ENCODE results near the gene CDCA7. TPM values are rescaled to one million over a fixed set of nuclear protein-coding genes. Genes with fewer than 3 reads are reported as not detected.

CDCA7 gene
- total RNA-seq, 4 donors from 2014 or later, result 0.51 to 31.0 (median 4.6) TPM

GRCh38 chr2:173358616-173359015 is 3.9 kb downstream of the CDCA7 start:
- Histone ChIP-seq H3K27ac (no peak overlapping the region), H3K27me3 (peaks cover 2 to 4% of the 10 kb centered on the region in 2 donors), H3K4me3 (no peak overlapping the region), H3K4me1 (peaks cover 0 to 7% of the 10 kb centered on the region in 2 donors), H3K9me3 (no peaks in the 10 kb centered on the region), H3K36me3 (no peaks in the 10 kb centered on the region)
- TF ChIP-seq CTCF (IDR thresholded peaks at IDR 0.05) (no peak), POLR2A (IDR thresholded peaks at IDR 0.05) (no peak)
- intact Hi-C loops (cut with DNase I; ENCODE audit: low total_unique reads), result no loop called here
- no peak for DNase-seq

GRCh38 chr2:173359231-173359630 is 4.6 kb downstream of the CDCA7 start:
- Histone ChIP-seq H3K27ac (no peak overlapping the region), H3K9me3 (no peaks in the 10 kb centered on the region), H3K4me1 (peaks cover 0 to 3% of the 10 kb centered on the region in 2 donors), H3K27me3 (peaks cover 0 to 4% of the 10 kb centered on the region in 2 donors), H3K4me3 (no peak overlapping the region), H3K36me3 (no peaks in the 10 kb centered on the region)
- TF ChIP-seq POLR2A (IDR thresholded peaks at IDR 0.05), result no peak
- TF ChIP-seq CTCF (IDR thresholded peaks at IDR 0.05), result no peak
- DNase-seq, result no peak
- intact Hi-C loops (cut with DNase I; ENCODE audit: low total_unique reads), result no loop called here

GRCh38 chr2:173370198-173370597 is 15.5 kb downstream of the CDCA7 start:
- Histone ChIP-seq H3K9me3 (no peaks in the 10 kb centered on the region), H3K27me3 (no peaks in the 10 kb centered on the region), H3K27ac (no peak overlapping the region), H3K36me3 (no peaks in the 10 kb centered on the region), H3K4me1 (no peaks in the 10 kb centered on the region), H3K4me3 (no peak overlapping the region)
- DNase-seq, result no peak
- intact Hi-C loops (cut with DNase I; ENCODE audit: low total_unique reads), result no loop called here
- TF ChIP-seq CTCF (IDR thresholded peaks at IDR 0.05), result no peak
- TF ChIP-seq POLR2A (IDR thresholded peaks at IDR 0.05), result no peak

- H3K27ac ChIP-seq, result no peak overlapping the region
- no peak for DNase-seq
- no peaks in the 10 kb centered on the region for H3K4me1 ChIP-seq
- H3K4me3 ChIP-seq, result no peak overlapping the region
- H3K9me3 ChIP-seq, result no peaks in the 10 kb centered on the region
- no peaks in the 10 kb centered on the region for H3K36me3 ChIP-seq
- TF ChIP-seq CTCF (IDR thresholded peaks at IDR 0.05) (no peak), POLR2A (IDR thresholded peaks at IDR 0.05) (no peak)
- intact Hi-C loops (cut with DNase I; ENCODE audit: low total_unique reads), result no loop called here
- no peaks in the 10 kb centered on the region for H3K27me3 ChIP-seq
Measured at GRCh38 chr2:173371023-173371422, 16.4 kb downstream of the CDCA7 start.

- H3K27ac ChIP-seq, result no peak overlapping the region
- no peaks in the 10 kb centered on the region for H3K27me3 ChIP-seq
- no peak for DNase-seq
- H3K9me3 ChIP-seq, result no peaks in the 10 kb centered on the region
- TF ChIP-seq POLR2A (IDR thresholded peaks at IDR 0.05) (no peak), CTCF (IDR thresholded peaks at IDR 0.05) (no peak)
- H3K4me1 ChIP-seq, result no peaks in the 10 kb centered on the region
- H3K36me3 ChIP-seq, result no peaks in the 10 kb centered on the region
- no peak overlapping the region for H3K4me3 ChIP-seq
- intact Hi-C loops (cut with DNase I; ENCODE audit: low total_unique reads), result no loop called here
Measured at GRCh38 chr2:173373290-173373689, 18.6 kb downstream of the CDCA7 start.
